Vagina (tissue), 2 donors: ENCODE data around the gene MRM2.

ENCODE experiments used
- CTCF ChIP-seq, 3 experiments: fragments of 450-650 bp in 2 of 3; fragments of 200-600 bp in 1 of 3; sonication (generic) in 1 of 3; IDR thresholded peaks; one replicate each; pipeline ENCODE4 v1.5.1; 2017 to 2019; ENCODE audit warnings: antibody characterized with exemption in 3 of 3, mild to moderate bottlenecking in 2 of 3, moderate library complexity in 2 of 3
- POLR2A ChIP-seq, 2 donors: fragments of 450-650 bp; IDR thresholded peaks; one replicate each; pipeline ENCODE4 v1.6.1; 2017; ENCODE audit warnings: antibody characterized with exemption in 2 of 2, mild to moderate bottlenecking in 2 of 2, moderate library complexity in 2 of 2
- POLR2AphosphoS5 ChIP-seq, 2 donors: sonication (generic); formaldehyde crosslinking; IDR thresholded peaks; one replicate each; pipeline ENCODE4 v1.9.0; 2017; ENCODE audit warnings: antibody characterized with exemption in 2 of 2, mild to moderate bottlenecking in 2 of 2, low read depth in 1 of 2; ENCODE audit not compliant: insufficient read depth in 1 of 2

GRCh38 chr7:2254429-2255144, 12.6 kb upstream of the MRM2 start:
- no peak for TF ChIP-seq POLR2AphosphoS5 (IDR thresholded peaks at IDR 0.05; ENCODE audit: insufficient read depth in 1 of 2, low read depth in 1 of 2)
- no peak for TF ChIP-seq POLR2A (IDR thresholded peaks at IDR 0.05)
- TF ChIP-seq CTCF (IDR thresholded peaks at IDR 0.05), result no peak
